ENCODE measurements around the gene CDC40. TPM values are rescaled to one million over a fixed set of nuclear protein-coding genes. Genes with fewer than 3 reads are reported as not detected.

Gene CDC40
- 11.0 TPM for total RNA-seq

GRCh38 chr6:110180228-110181008 is at the start of gene CDC40:
TSS of gene CDC40 (plus strand) at chr6:110180427. CDS start at chr6:110180445, 18 bp downstream.
- no peaks in the 10 kb centered on the region for H3K27me3 ChIP-seq (ENCODE audit: control insufficient read depth in 3 of 3, insufficient read depth in 3 of 3, low read length in 3 of 3)
- peak within 1 kb of the TSS; percentile 89 to 100 (median 99) for H3K4me3 ChIP-seq (ENCODE audit: low read length in 3 of 3)
- peak within 1 kb of the TSS; percentile 53 for H3K27ac ChIP-seq (ENCODE audit: low read depth, low read length)
- peak within 1 kb of the TSS; percentile 82 to 95 (median 91) for H3K9ac ChIP-seq (ENCODE audit: low read depth in 1 of 3, low read length in 3 of 3)
- H3K4me1 ChIP-seq (ENCODE audit: control insufficient read depth in 3 of 3, insufficient read depth in 3 of 3, low read length in 3 of 3): peaks cover 10 to 35% (median 33%) of the 10 kb centered on the region in 3 donors
- no peaks in the 10 kb centered on the region for H3K9me3 ChIP-seq (ENCODE audit: control insufficient read depth in 3 of 3, low read length in 3 of 3)
- no peaks in the 10 kb centered on the region for H3K36me3 ChIP-seq (ENCODE audit: control insufficient read depth in 3 of 3, insufficient read depth in 3 of 3, low read length in 3 of 3)

- Histone ChIP-seq H3K4me1 (ENCODE audit: control insufficient read depth in 3 of 3, insufficient read depth in 3 of 3, low read length in 3 of 3) (no peaks in the 10 kb centered on the region), H3K9me3 (ENCODE audit: control insufficient read depth in 3 of 3, low read length in 3 of 3) (peaks cover 0 to 5% (median 0%) of the 10 kb centered on the region in 3 donors), H3K27ac (ENCODE audit: low read depth, low read length) (no peak overlapping the region), H3K36me3 (ENCODE audit: control insufficient read depth in 3 of 3, insufficient read depth in 3 of 3, low read length in 3 of 3) (no peaks in the 10 kb centered on the region), H3K9ac (ENCODE audit: low read depth in 1 of 3, low read length in 3 of 3) (no peak overlapping the region), H3K27me3 (ENCODE audit: control insufficient read depth in 3 of 3, insufficient read depth in 3 of 3, low read length in 3 of 3) (no peaks in the 10 kb centered on the region), H3K4me3 (ENCODE audit: low read length in 3 of 3) (no peak overlapping the region)
Observed at GRCh38 chr6:110137924-110138887, 42.0 kb upstream of the CDC40 start.

- no peaks in the 10 kb centered on the region for H3K4me1 ChIP-seq (ENCODE audit: control insufficient read depth in 3 of 3, insufficient read depth in 3 of 3, low read length in 3 of 3)
- H3K27me3 ChIP-seq (ENCODE audit: control insufficient read depth in 3 of 3, insufficient read depth in 3 of 3, low read length in 3 of 3): no peaks in the 10 kb centered on the region
- H3K36me3 ChIP-seq (ENCODE audit: control insufficient read depth in 3 of 3, insufficient read depth in 3 of 3, low read length in 3 of 3): no peaks in the 10 kb centered on the region
- H3K9ac ChIP-seq (ENCODE audit: low read depth in 1 of 3, low read length in 3 of 3): no peak overlapping the region
- no peak overlapping the region for H3K27ac ChIP-seq (ENCODE audit: low read depth, low read length)
- peaks cover 0 to 5% (median 0%) of the 10 kb centered on the region in 3 donors for H3K9me3 ChIP-seq (ENCODE audit: control insufficient read depth in 3 of 3, low read length in 3 of 3)
- no peak overlapping the region for H3K4me3 ChIP-seq (ENCODE audit: low read length in 3 of 3)
Observed at GRCh38 chr6:110139052-110139451, 41.2 kb upstream of the CDC40 start.

GRCh38 chr6:110140650-110141049 is 39.6 kb upstream of the CDC40 start:
- peaks cover 0 to 5% (median 0%) of the 10 kb centered on the region in 3 donors for H3K9me3 ChIP-seq (ENCODE audit: control insufficient read depth in 3 of 3, low read length in 3 of 3)

GRCh38 chr6:110147870-110148269 is 32.4 kb upstream of the CDC40 start:
- Histone ChIP-seq H3K9me3 (ENCODE audit: control insufficient read depth in 3 of 3, low read length in 3 of 3) (no peaks in the 10 kb centered on the region), H3K27me3 (ENCODE audit: control insufficient read depth in 3 of 3, insufficient read depth in 3 of 3, low read length in 3 of 3) (no peaks in the 10 kb centered on the region), H3K9ac (ENCODE audit: low read depth in 1 of 3, low read length in 3 of 3) (no peak overlapping the region), H3K4me3 (ENCODE audit: low read length in 3 of 3) (no peak overlapping the region), H3K36me3 (ENCODE audit: control insufficient read depth in 3 of 3, insufficient read depth in 3 of 3, low read length in 3 of 3) (no peaks in the 10 kb centered on the region), H3K4me1 (ENCODE audit: control insufficient read depth in 3 of 3, insufficient read depth in 3 of 3, low read length in 3 of 3) (no peaks in the 10 kb centered on the region), H3K27ac (ENCODE audit: low read depth, low read length) (no peak overlapping the region)

More at GRCh38 chr6:110140650-110141049, 39.6 kb upstream of the CDC40 start:
- Histone ChIP-seq H3K27me3 (ENCODE audit: control insufficient read depth in 3 of 3, insufficient read depth in 3 of 3, low read length in 3 of 3) (no peaks in the 10 kb centered on the region), H3K4me3 (ENCODE audit: low read length in 3 of 3) (no peak overlapping the region), H3K4me1 (ENCODE audit: control insufficient read depth in 3 of 3, insufficient read depth in 3 of 3, low read length in 3 of 3) (no peaks in the 10 kb centered on the region), H3K27ac (ENCODE audit: low read depth, low read length) (no peak overlapping the region), H3K9ac (ENCODE audit: low read depth in 1 of 3, low read length in 3 of 3) (no peak overlapping the region), H3K36me3 (ENCODE audit: control insufficient read depth in 3 of 3, insufficient read depth in 3 of 3, low read length in 3 of 3) (no peaks in the 10 kb centered on the region)

- H3K27ac ChIP-seq (ENCODE audit: low read depth, low read length): no peak overlapping the region
- no peaks in the 10 kb centered on the region for H3K36me3 ChIP-seq (ENCODE audit: control insufficient read depth in 3 of 3, insufficient read depth in 3 of 3, low read length in 3 of 3)
- H3K9me3 ChIP-seq (ENCODE audit: control insufficient read depth in 3 of 3, low read length in 3 of 3): no peaks in the 10 kb centered on the region
- H3K4me3 ChIP-seq (ENCODE audit: low read length in 3 of 3): no peak overlapping the region
- no peaks in the 10 kb centered on the region for H3K4me1 ChIP-seq (ENCODE audit: control insufficient read depth in 3 of 3, insufficient read depth in 3 of 3, low read length in 3 of 3)
- H3K9ac ChIP-seq (ENCODE audit: low read depth in 1 of 3, low read length in 3 of 3): no peak overlapping the region
- no peaks in the 10 kb centered on the region for H3K27me3 ChIP-seq (ENCODE audit: control insufficient read depth in 3 of 3, insufficient read depth in 3 of 3, low read length in 3 of 3)
Observed at GRCh38 chr6:110158479-110158878, 21.7 kb upstream of the CDC40 start.

GRCh38 chr6:110170081-110170480 is 10.1 kb upstream of the CDC40 start:
- no peak overlapping the region for H3K9ac ChIP-seq (ENCODE audit: low read depth in 1 of 3, low read length in 3 of 3)
- H3K36me3 ChIP-seq (ENCODE audit: control insufficient read depth in 3 of 3, insufficient read depth in 3 of 3, low read length in 3 of 3): no peaks in the 10 kb centered on the region
- H3K27ac ChIP-seq (ENCODE audit: low read depth, low read length): no peak overlapping the region
- H3K4me3 ChIP-seq (ENCODE audit: low read length in 3 of 3): no peak overlapping the region
- no peaks in the 10 kb centered on the region for H3K27me3 ChIP-seq (ENCODE audit: control insufficient read depth in 3 of 3, insufficient read depth in 3 of 3, low read length in 3 of 3)
- H3K9me3 ChIP-seq (ENCODE audit: control insufficient read depth in 3 of 3, low read length in 3 of 3): no peaks in the 10 kb centered on the region
- H3K4me1 ChIP-seq (ENCODE audit: control insufficient read depth in 3 of 3, insufficient read depth in 3 of 3, low read length in 3 of 3): no peaks in the 10 kb centered on the region

GRCh38 chr6:110173506-110174132 is 6.6 kb upstream of the CDC40 start:
- Histone ChIP-seq H3K27ac (ENCODE audit: low read depth, low read length) (no peak overlapping the region), H3K9ac (ENCODE audit: low read depth in 1 of 3, low read length in 3 of 3) (no peak overlapping the region), H3K4me3 (ENCODE audit: low read length in 3 of 3) (no peak overlapping the region), H3K9me3 (ENCODE audit: control insufficient read depth in 3 of 3, low read length in 3 of 3) (no peaks in the 10 kb centered on the region), H3K36me3 (ENCODE audit: control insufficient read depth in 3 of 3, insufficient read depth in 3 of 3, low read length in 3 of 3) (no peaks in the 10 kb centered on the region), H3K4me1 (ENCODE audit: control insufficient read depth in 3 of 3, insufficient read depth in 3 of 3, low read length in 3 of 3) (peaks cover 0 to 4% (median 4%) of the 10 kb centered on the region in 3 donors), H3K27me3 (ENCODE audit: control insufficient read depth in 3 of 3, insufficient read depth in 3 of 3, low read length in 3 of 3) (no peaks in the 10 kb centered on the region)

GRCh38 chr6:110178626-110179405 is 1.4 kb upstream of the CDC40 start:
- Histone ChIP-seq H3K27me3 (ENCODE audit: control insufficient read depth in 3 of 3, insufficient read depth in 3 of 3, low read length in 3 of 3) (no peaks in the 10 kb centered on the region), H3K27ac (ENCODE audit: low read depth, low read length) (no peak overlapping the region), H3K4me1 (ENCODE audit: control insufficient read depth in 3 of 3, insufficient read depth in 3 of 3, low read length in 3 of 3) (peaks cover 10 to 35% (median 33%) of the 10 kb centered on the region in 3 donors)

More at GRCh38 chr6:110178626-110179405, 1.4 kb upstream of the CDC40 start:
- Histone ChIP-seq H3K36me3 (ENCODE audit: control insufficient read depth in 3 of 3, insufficient read depth in 3 of 3, low read length in 3 of 3) (no peaks in the 10 kb centered on the region), H3K4me3 (ENCODE audit: low read length in 3 of 3) (peak overlapping the region; percentile 89 to 100 (median 99)), H3K9ac (ENCODE audit: low read depth in 1 of 3, low read length in 3 of 3) (peak overlapping the region; percentile 64 to 77 (median 68)), H3K9me3 (ENCODE audit: control insufficient read depth in 3 of 3, low read length in 3 of 3) (no peaks in the 10 kb centered on the region)

Data from skeletal muscle tissue (tissue), 4 donors.